IPS-20b (cell line): ENCODE data around the gene MPDZ.

Experiments used
- H3K27ac ChIP-seq: one replicate; pipeline ENCODE4 v1.5.1; 2013; ENCODE audit warnings: low read length
- H3K27me3 ChIP-seq: 2 replicates; pipeline ENCODE4 v1.6.1; 2013; ENCODE audit warnings: mild to moderate bottlenecking, low read length, inconsistent platforms; ENCODE audit not compliant: insufficient read depth
- H3K36me3 ChIP-seq: 2 replicates; pipeline ENCODE4 v1.6.1; 2013; ENCODE audit warnings: low read depth, mild to moderate bottlenecking, inconsistent platforms, low read length, moderate library complexity; ENCODE audit not compliant: insufficient read depth
- H3K4me1 ChIP-seq: 2 replicates; pipeline ENCODE4 v1.6.1; 2013; ENCODE audit warnings: mild to moderate bottlenecking, control low read depth, inconsistent platforms, low read length, moderate library complexity; ENCODE audit not compliant: insufficient read depth
- H3K4me3 ChIP-seq: 2 replicates; pipeline ENCODE4 v1.5.1; 2013; ENCODE audit warnings: mild to moderate bottlenecking, low read length, inconsistent platforms
- H3K9ac ChIP-seq: 2 replicates; pipeline ENCODE4 v1.6.1; 2013; ENCODE audit warnings: low read depth, mild to moderate bottlenecking, inconsistent platforms, low read length, moderate library complexity
- H3K9me3 ChIP-seq: 2 replicates; pipeline ENCODE4 v1.6.1; 2013; ENCODE audit warnings: mild to moderate bottlenecking, low read depth, low read length, inconsistent platforms; ENCODE audit not compliant: insufficient read depth

The MPDZ gene

DNA sequence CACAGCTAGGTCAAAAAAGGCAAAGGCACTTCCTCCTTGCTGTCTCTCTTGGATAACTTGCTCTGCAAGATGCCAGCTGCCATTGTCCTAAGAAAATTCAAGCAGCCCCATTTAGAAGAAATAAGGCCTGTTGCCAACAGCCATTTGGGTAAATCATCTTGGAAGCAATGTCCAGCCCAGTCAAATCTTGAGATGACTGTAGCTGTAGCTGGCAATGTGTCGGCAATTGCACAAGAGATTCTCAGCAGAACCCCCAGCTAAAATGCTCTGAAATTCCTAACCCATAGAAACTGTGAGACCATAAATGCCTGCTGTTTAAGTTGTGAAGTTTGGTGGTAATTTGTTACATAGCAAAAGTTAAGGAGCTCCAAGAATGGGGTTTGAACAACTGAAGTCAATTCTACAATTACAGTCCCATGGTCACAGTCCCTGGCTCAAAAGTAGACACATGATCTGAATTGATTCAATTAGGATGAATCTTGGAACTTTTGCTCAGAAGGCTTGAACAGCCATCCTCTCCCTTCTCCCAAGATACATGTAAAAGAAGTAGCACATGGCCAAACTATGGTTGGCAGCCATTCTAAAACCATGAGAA, 151.1 kb downstream of the MPDZ start:
- no peak overlapping the region for H3K9ac ChIP-seq
- no peaks in the 10 kb centered on the region for H3K27me3 ChIP-seq
- H3K27ac ChIP-seq = no peak overlapping the region
- no peak overlapping the region for H3K4me3 ChIP-seq
- H3K4me1 ChIP-seq = no peaks in the 10 kb centered on the region
- no peaks in the 10 kb centered on the region for H3K9me3 ChIP-seq
- peaks cover 49% of the 10 kb centered on the region for H3K36me3 ChIP-seq

DNA sequence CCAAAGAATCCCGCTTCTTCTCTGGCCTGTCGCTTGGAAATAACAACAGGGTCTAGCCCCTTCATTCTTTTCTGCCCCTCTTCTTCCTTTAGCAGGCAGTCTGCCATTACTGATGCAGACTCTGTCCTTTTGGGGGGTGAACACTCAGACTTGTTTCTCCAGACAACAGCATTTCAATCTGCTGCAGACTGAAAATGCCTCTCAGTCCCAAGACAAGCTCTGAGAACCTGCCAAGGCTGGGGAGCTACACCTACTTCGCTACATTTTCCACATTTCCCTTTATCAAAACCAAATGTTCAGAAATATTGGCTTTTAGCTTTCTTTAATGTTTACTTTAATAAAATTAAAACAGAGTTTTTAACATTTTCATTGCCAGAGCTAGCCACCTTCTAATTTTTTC, 152.4 kb downstream of the MPDZ start:
- Histone ChIP-seq H3K4me3 (no peak overlapping the region), H3K27me3 (no peaks in the 10 kb centered on the region), H3K36me3 (peaks cover 47% of the 10 kb centered on the region), H3K4me1 (no peaks in the 10 kb centered on the region), H3K9ac (no peak overlapping the region; the same call in 1 of the 2 replicates), H3K9me3 (no peaks in the 10 kb centered on the region), H3K27ac (no peak overlapping the region)

DNA sequence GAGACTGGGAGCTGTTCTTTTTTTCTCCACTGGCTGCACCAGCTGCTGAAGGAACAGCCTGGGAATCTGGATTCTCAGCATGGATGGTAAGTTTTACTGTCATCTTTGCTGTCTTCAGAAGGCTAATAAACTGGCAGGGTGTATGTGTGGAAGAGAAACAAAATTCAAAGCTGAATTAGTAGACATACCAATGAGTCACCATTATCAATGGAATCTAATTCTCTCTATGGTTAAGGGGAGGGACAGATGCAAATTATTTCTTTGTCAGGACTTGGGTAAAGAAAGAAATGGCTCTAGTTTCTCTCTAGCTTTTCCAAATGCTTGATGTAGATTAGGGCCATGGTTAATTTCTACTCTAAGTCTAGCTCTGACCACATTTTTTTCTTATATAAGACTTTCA, 154.2 kb downstream of the MPDZ start:
- Histone ChIP-seq H3K4me1 (peaks cover 2% of the 10 kb centered on the region; the same call in 1 of the 2 replicates), H3K27me3 (no peaks in the 10 kb centered on the region), H3K9me3 (no peaks in the 10 kb centered on the region), H3K27ac (no peak overlapping the region), H3K9ac (no peak overlapping the region), H3K4me3 (no peak overlapping the region), H3K36me3 (peaks cover 48% of the 10 kb centered on the region)

DNA sequence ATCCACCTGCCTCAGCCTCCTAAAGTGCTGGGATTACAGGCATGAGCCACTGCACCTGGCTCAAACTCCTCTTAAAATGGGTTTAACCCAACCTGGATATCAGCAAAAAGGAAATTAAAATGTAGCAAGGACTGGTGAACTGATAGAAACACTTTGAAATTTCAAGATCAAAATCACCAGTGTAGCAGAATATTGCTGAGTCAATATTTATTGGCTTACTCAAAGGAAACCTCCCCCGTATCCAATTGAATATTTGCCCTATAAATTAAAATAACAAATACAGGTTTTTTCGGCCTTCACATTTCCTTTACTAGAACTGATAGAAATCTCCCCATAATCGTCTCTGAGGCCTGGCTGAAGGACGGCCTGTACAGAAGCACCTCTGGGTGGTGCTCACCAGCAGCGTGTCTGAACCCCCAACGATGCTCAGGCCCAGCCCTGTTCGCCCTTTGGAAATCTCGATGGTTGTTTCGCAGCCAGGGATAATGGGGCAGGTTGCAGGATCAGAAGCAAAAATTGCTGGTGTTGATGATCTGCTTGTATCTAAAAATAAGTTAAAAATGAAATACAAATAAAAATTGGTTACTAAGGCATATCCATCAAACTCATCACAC, 156.6 kb downstream of the MPDZ start:
- Histone ChIP-seq H3K27me3 (no peaks in the 10 kb centered on the region), H3K9me3 (no peaks in the 10 kb centered on the region), H3K4me1 (peaks cover 10% of the 10 kb centered on the region), H3K9ac (no peak overlapping the region), H3K36me3 (peaks cover 56% of the 10 kb centered on the region), H3K4me3 (no peak overlapping the region), H3K27ac (no peak overlapping the region)

DNA sequence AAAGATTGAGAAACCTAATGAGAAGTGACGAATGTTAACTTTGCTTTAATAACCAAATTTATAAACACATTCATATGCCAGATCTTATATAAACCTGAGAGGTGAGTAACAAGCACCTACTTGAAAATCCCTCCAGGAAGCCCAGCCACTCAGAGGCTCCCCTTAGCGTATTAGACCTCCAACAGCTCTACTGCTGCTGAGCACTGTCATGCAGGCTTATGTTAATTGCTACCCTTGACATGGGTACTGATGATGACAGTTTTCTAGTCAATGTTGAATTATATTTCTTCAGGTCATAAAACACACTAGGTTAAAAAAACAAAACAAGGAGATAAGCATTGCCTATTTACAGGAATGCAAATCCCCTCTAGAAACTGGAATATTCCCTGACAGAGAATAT, 161.2 kb downstream of the MPDZ start:
- H3K27me3 ChIP-seq = no peaks in the 10 kb centered on the region
- H3K9me3 ChIP-seq = no peaks in the 10 kb centered on the region
- no peak overlapping the region for H3K27ac ChIP-seq
- H3K36me3 ChIP-seq = peaks cover 33% of the 10 kb centered on the region
- no peak overlapping the region for H3K9ac ChIP-seq
- no peak overlapping the region for H3K4me3 ChIP-seq
- H3K4me1 ChIP-seq = peaks cover 10% of the 10 kb centered on the region

DNA sequence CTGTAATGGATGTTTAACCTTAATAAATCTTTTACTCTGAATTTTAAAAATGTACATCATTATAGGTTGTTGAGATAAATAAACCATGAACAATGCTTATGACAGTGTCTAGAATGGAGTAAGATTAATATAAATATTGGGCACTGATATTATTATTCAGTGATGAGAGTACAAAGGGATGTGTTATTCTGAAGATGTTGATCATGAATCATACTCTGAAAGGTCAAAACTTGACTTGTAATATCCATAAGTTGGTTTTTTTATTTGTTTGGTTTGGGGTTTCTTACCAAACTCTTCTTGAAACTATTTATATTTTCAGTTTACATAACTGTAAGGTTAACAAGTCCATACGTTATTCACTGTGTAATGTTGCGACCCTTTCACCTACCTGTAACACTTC, 163.2 kb downstream of the MPDZ start:
- no peaks in the 10 kb centered on the region for H3K27me3 ChIP-seq
- no peak overlapping the region for H3K4me3 ChIP-seq
- peaks cover 30% of the 10 kb centered on the region for H3K36me3 ChIP-seq
- no peak overlapping the region for H3K27ac ChIP-seq
- no peak overlapping the region for H3K9ac ChIP-seq
- no peaks in the 10 kb centered on the region for H3K9me3 ChIP-seq
- H3K4me1 ChIP-seq = peaks cover 10% of the 10 kb centered on the region

DNA sequence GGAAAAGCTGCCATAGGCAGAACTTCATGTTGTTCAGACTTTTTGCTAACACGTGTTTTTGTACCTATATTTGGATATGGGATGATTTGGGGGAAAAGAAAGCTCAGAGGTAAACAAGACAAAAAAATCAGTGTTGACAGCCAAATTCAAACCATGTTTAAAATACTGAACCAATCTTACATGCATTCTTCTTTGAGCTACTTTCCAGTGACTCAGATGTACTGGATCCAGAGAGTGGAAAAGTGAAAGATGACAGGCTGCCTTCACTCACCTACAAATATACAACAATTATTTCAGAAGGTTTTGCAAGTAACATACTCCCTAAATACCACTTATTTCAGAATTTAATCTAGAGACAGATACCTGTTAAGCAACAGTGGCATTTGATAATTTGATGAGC, 165.7 kb downstream of the MPDZ start:
- no peak overlapping the region for H3K27ac ChIP-seq
- H3K4me1 ChIP-seq = peaks cover 6% of the 10 kb centered on the region
- no peaks in the 10 kb centered on the region for H3K27me3 ChIP-seq
- H3K36me3 ChIP-seq = peaks cover 38% of the 10 kb centered on the region
- no peak overlapping the region for H3K4me3 ChIP-seq
- no peak overlapping the region for H3K9ac ChIP-seq
- H3K9me3 ChIP-seq = no peaks in the 10 kb centered on the region

DNA sequence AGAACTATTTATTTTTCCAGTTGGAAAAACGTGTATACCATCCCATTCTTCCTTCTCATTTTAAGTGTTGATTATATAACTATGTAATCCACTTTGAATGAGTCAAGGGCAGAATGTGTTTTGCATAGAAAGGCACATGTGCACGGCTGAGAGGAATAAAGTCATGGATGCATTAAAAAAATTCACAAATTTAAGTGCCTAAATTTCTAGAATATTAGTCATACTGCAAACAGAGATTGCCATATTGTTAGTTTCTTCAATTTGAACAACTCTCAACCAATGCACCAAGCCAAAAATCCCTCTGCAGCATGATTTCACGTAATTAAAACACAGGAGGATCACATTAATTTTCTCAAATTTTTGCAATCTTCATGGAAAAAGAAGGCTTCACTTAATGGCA, 166.3 kb downstream of the MPDZ start:
- peaks cover 42% of the 10 kb centered on the region for H3K36me3 ChIP-seq
- H3K9ac ChIP-seq = no peak overlapping the region
- no peak overlapping the region for H3K4me3 ChIP-seq
- H3K27ac ChIP-seq = no peak overlapping the region
- H3K27me3 ChIP-seq = no peaks in the 10 kb centered on the region
- no peaks in the 10 kb centered on the region for H3K9me3 ChIP-seq
- peaks cover under 1% of the 10 kb centered on the region; the same call in 1 of the 2 replicates for H3K4me1 ChIP-seq

DNA sequence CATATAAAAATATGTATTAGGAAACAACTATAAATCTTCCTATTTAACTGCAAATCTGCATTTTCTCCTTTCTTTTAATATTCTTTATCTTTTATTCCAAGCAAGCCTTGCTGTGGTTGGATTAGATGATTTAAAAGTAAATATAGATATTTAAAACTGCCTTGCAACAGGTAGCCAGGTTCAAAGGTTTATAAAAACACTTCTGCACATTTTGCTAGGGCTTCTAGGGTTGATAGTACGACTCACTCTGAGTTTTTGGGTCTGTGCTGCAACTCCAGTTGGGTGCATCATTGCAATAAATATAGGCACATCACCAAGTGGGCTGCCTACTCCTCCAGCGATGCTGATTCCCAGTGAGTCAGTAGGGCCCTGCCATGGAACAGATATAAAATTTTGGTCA, 167.7 kb downstream of the MPDZ start:
- H3K27me3 ChIP-seq = no peaks in the 10 kb centered on the region
- no peak overlapping the region for H3K9ac ChIP-seq
- H3K4me3 ChIP-seq = no peak overlapping the region
- H3K27ac ChIP-seq = no peak overlapping the region
- no peaks in the 10 kb centered on the region for H3K4me1 ChIP-seq
- H3K36me3 ChIP-seq = peaks cover 54% of the 10 kb centered on the region
- no peaks in the 10 kb centered on the region for H3K9me3 ChIP-seq

DNA sequence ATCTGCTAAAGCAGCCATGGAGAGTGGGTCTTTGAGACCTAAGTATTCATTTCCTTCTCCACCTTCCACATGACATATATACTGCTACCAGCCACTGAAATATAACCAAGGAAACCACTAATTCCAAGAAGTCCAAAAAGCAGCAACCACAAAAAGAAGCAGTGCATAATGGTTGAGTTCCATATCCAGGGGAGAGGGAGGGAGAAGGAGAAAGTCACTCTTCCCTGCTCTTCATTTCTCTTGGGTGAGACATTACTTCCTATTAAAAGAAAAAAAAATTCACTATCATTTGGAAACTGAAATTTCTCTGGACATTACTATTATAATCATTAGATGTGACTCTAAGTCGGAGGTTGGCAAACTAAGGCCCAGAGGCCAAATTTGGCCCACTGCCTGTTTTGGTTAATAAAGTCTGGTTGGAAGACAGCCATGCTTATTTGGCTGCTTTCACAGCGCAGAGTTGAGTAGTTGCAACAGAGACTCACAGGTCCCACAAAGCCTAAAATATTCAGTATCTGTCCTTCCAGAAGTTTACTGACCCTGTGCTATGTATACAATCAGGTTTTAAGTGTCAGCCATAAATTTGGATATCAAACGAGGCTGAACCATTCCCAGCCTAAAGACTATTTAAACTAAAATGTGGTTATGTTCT, 168.6 kb downstream of the MPDZ start:
- Histone ChIP-seq H3K27me3 (no peaks in the 10 kb centered on the region), H3K9me3 (no peaks in the 10 kb centered on the region), H3K9ac (no peak overlapping the region), H3K4me1 (no peaks in the 10 kb centered on the region), H3K36me3 (peaks cover 60% of the 10 kb centered on the region), H3K27ac (no peak overlapping the region), H3K4me3 (no peak overlapping the region)

DNA sequence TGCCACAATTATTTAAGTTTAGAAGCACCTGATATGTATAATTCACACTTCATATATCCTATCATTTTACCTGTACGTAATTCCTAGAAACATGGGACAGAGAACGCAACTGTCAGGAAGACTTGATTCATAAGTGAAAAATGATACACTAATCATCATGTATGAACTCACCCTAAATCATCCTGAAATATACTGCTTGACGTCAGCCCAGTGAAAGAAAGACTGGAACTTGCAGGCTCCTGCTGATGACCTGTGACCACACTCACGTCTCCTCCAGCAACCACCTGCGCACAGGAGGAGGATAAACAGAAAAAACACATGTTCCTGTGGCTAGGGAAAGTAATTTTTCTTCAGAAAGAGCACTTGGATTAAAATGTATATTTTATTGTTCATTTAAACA, 169.7 kb downstream of the MPDZ start:
- no peak overlapping the region for H3K4me3 ChIP-seq
- no peak overlapping the region for H3K9ac ChIP-seq
- no peaks in the 10 kb centered on the region for H3K9me3 ChIP-seq
- no peaks in the 10 kb centered on the region for H3K27me3 ChIP-seq
- H3K4me1 ChIP-seq = no peaks in the 10 kb centered on the region
- H3K27ac ChIP-seq = no peak overlapping the region
- peaks cover 70% of the 10 kb centered on the region for H3K36me3 ChIP-seq

DNA sequence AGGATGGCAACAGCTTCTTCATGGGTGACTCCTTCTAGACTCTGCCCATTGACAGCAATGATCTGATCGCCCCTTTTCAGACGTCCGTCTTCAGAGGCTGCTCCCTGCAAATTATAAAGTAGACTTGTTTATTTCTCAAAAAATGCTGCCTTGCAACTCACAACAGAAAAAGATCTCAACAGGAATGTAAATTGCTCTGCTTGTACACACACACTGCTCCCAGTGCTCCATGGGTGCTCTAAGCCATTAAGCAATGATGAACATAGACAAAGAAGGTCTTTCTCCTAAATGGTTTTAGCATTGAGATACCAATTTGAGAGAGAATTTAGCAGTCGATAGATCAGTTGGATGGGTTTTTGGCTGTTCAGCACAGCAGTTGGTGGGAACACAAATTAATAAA, 172.5 kb downstream of the MPDZ start:
- Histone ChIP-seq H3K9ac (no peak overlapping the region), H3K4me1 (no peaks in the 10 kb centered on the region), H3K27me3 (no peaks in the 10 kb centered on the region), H3K9me3 (no peaks in the 10 kb centered on the region), H3K27ac (no peak overlapping the region), H3K4me3 (no peak overlapping the region), H3K36me3 (peaks cover 69% of the 10 kb centered on the region)
